NCI-H2196 treated with DMSO at 0.1 percent for 48 hours (cell line): ENCODE data around the gene CAPSL.
"Not testable (repeated sequence)": the region's sequence is repeated elsewhere in the genome, so short reads cannot be mapped to it uniquely, and the experiment has no call there.

Experiments
- DNase-seq: peaks from one replicate; lab custom pipeline; 2025; ENCODE audit not compliant: unreplicated experiment; lab: John Stamatoyannopoulos, UW

CAPSL gene

GRCh38 chr5:35877655-35878054 lies 60.8 kb downstream of the CAPSL start:
- DNase-seq, result no peak

GRCh38 chr5:35876922-35877321 lies 61.5 kb downstream of the CAPSL start:
- DNase-seq, result no peak

GRCh38 chr5:35876454-35876853 lies 62.0 kb downstream of the CAPSL start:
- no peak for DNase-seq

- DNase-seq, result no peak
Measured at GRCh38 chr5:35870605-35871004, 67.8 kb downstream of the CAPSL start.

GRCh38 chr5:35869685-35870277 lies 68.6 kb downstream of the CAPSL start:
- DNase-seq, result no peak

- DNase-seq, result no peak
Measured at GRCh38 chr5:35867998-35868397, 70.4 kb downstream of the CAPSL start.

- DNase-seq, result no peak
Measured at GRCh38 chr5:35863159-35863558, 75.3 kb downstream of the CAPSL start.

- no peak for DNase-seq
Measured at GRCh38 chr5:35862126-35862525, 76.3 kb downstream of the CAPSL start.

GRCh38 chr5:35861718-35862117 lies 76.7 kb downstream of the CAPSL start:
- DNase-seq, result no peak

GRCh38 chr5:35860686-35861085 lies 77.7 kb downstream of the CAPSL start:
- DNase-seq, result no peak

GRCh38 chr5:35859101-35859661 lies 79.2 kb downstream of the CAPSL start:
- DNase-seq, result no peak

- DNase-seq, result no peak
Measured at GRCh38 chr5:35857606-35858205, 80.7 kb downstream of the CAPSL start.

GRCh38 chr5:35856765-35857351 lies 81.6 kb downstream of the CAPSL start, which contains the start of gene IL7R:
TSS of gene IL7R (plus strand) at chr5:35856891. CDS start at chr5:35856978, 87 bp downstream.
- no peak for DNase-seq

- DNase-seq, result not testable (repeated sequence)
Measured at GRCh38 chr5:35856186-35856764, 82.1 kb downstream of the CAPSL start.

- no peak for DNase-seq
Measured at GRCh38 chr5:35855187-35855586, 83.2 kb downstream of the CAPSL start.
